ENCODE data around the gene METAP1. TPM values are rescaled to one million over a fixed set of nuclear protein-coding genes. Genes with fewer than 3 reads are reported as not detected.
"Not testable (repeated sequence)": the region's sequence is repeated elsewhere in the genome, so short reads cannot be mapped to it uniquely, and the experiment has no call there.

The METAP1 gene
- total RNA-seq, 1 donor from 2014 or later: 32.4 TPM

DNA sequence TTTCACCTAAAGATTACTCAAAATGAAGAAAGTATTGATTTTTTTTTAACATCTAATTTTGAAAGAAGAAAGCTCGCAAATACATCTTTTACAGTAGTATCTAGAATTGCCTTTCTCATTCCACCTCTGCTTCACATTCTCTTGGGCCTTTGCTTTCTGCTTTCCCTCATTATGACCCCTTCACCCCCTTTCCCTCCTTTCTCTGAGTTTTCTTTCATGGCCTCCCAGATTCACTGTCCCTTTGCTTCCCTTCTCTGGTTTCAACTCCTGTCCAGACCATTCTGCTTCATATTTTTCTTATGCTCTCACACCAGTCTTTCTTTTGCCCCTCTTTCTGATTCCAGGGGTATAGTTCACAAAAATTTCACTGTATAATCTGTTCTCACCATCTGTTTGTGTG lies 64.0 kb downstream of the METAP1 start:
- TF ChIP-seq POLR2AphosphoS5 (IDR thresholded peaks at IDR 0.05; ENCODE audit: insufficient read depth in 1 of 2, low read depth in 1 of 2) (no peak), CTCF (IDR thresholded peaks at IDR 0.05) (no peak), POLR2A (IDR thresholded peaks at IDR 0.05) (no peak)
- Histone ChIP-seq H3K27me3 (no peaks in the 10 kb centered on the region), H3K9me3 (no peaks in the 10 kb centered on the region), H3K36me3 (peaks cover 0 to 10% of the 10 kb centered on the region in 2 donors), H3K27ac (no peak overlapping the region), H3K4me3 (no peak overlapping the region), H3K4me1 (no peaks in the 10 kb centered on the region)
- DNase-seq (ENCODE audit: extremely low spot score in 2 of 2): no peak
- intact Hi-C loops (cut with DNase I): no loop called here

GRCh38 chr4:99061048-99061700 lies 65.7 kb downstream of the METAP1 start:
- no peaks in the 10 kb centered on the region for H3K27me3 ChIP-seq
- peaks cover 0 to 11% of the 10 kb centered on the region in 2 donors for H3K36me3 ChIP-seq
- intact Hi-C loops (cut with DNase I): no loop called here
- no peak overlapping the region for H3K27ac ChIP-seq
- no peak for TF ChIP-seq CTCF (IDR thresholded peaks at IDR 0.05)
- no peak for TF ChIP-seq POLR2AphosphoS5 (IDR thresholded peaks at IDR 0.05; ENCODE audit: insufficient read depth in 1 of 2, low read depth in 1 of 2)
- TF ChIP-seq POLR2A (IDR thresholded peaks at IDR 0.05): no peak
- no peaks in the 10 kb centered on the region for H3K4me1 ChIP-seq
- H3K4me3 ChIP-seq: no peak overlapping the region
- no peak for DNase-seq (ENCODE audit: extremely low spot score in 2 of 2)
- H3K9me3 ChIP-seq: no peaks in the 10 kb centered on the region

DNA sequence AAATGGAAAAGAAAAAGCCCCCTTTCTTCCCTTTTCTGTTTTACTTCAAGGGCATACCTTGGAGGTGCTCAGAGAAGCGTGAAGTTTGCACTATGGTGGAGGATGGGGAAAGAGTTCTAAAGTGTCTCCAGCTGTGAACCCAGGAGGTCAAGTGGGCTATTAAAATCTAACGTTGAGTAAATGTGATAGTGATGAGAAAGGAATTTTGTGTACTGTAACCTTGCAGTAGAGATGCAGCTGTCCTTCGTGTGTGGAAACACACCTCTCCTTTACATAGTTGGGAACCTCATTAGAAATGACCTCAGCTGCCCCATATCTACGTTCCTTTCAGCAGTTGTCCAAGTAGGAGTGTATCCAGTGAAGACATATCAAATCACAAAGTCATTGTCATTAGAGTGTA lies 66.6 kb downstream of the METAP1 start:
- no peaks in the 10 kb centered on the region for H3K9me3 ChIP-seq
- TF ChIP-seq POLR2AphosphoS5 (IDR thresholded peaks at IDR 0.05; ENCODE audit: insufficient read depth in 1 of 2, low read depth in 1 of 2): no peak
- TF ChIP-seq POLR2A (IDR thresholded peaks at IDR 0.05): no peak
- no peak for TF ChIP-seq CTCF (IDR thresholded peaks at IDR 0.05)
- H3K27ac ChIP-seq: no peak overlapping the region
- H3K4me3 ChIP-seq: no peak overlapping the region
- no peaks in the 10 kb centered on the region for H3K4me1 ChIP-seq
- no peaks in the 10 kb centered on the region for H3K27me3 ChIP-seq
- no peak for DNase-seq (ENCODE audit: extremely low spot score in 2 of 2)
- H3K36me3 ChIP-seq: peaks cover 0 to 11% of the 10 kb centered on the region in 2 donors
- intact Hi-C loops (cut with DNase I): no loop called here

GRCh38 chr4:99065521-99065920 lies 70.0 kb downstream of the METAP1 start:
- intact Hi-C loops (cut with DNase I); H3K27ac ChIP-seq; H3K9me3 ChIP-seq; DNase-seq (ENCODE audit: extremely low spot score in 2 of 2); H3K4me3 ChIP-seq; H3K27me3 ChIP-seq; H3K4me1 ChIP-seq: not testable (repeated sequence)
- H3K36me3 ChIP-seq: peaks cover 0 to 17% of the 10 kb centered on the region in 2 donors

- H3K9me3 ChIP-seq: no peaks in the 10 kb centered on the region
- no peaks in the 10 kb centered on the region for H3K27me3 ChIP-seq
- no peaks in the 10 kb centered on the region for H3K4me1 ChIP-seq
- peaks cover 0 to 30% of the 10 kb centered on the region in 2 donors for H3K36me3 ChIP-seq
- H3K27ac ChIP-seq: no peak overlapping the region
- no peak for DNase-seq (ENCODE audit: extremely low spot score in 2 of 2)
- intact Hi-C loops (cut with DNase I): no loop called here
- no peak for TF ChIP-seq CTCF (IDR thresholded peaks at IDR 0.05)
- no peak for TF ChIP-seq POLR2AphosphoS5 (IDR thresholded peaks at IDR 0.05; ENCODE audit: insufficient read depth in 1 of 2, low read depth in 1 of 2)
- no peak for TF ChIP-seq POLR2A (IDR thresholded peaks at IDR 0.05)
- H3K4me3 ChIP-seq: no peak overlapping the region
These were observed 72.1 kb downstream of the METAP1 start for GRCh38 chr4:99067617-99068016.

All from vagina (tissue), 2 donors.